Measurements from ENCODE around the gene MRPL40. TPM values are rescaled to one million over a fixed set of nuclear protein-coding genes. Genes with fewer than 3 reads are reported as not detected.
"Not testable (repeated sequence)": the region's sequence is repeated elsewhere in the genome, so short reads cannot be mapped to it uniquely, and the experiment has no call there.

Gene MRPL40
- total and polyA plus RNA-seq, 4 donors, result 17.0 to 61.4 (median 32.2) TPM

- peaks cover 0 to 12% (median 2%) of the 10 kb centered on the region in 4 donors for H3K36me3 ChIP-seq (ENCODE audit: control insufficient read depth in 4 of 4, insufficient read depth in 4 of 4, low read length in 4 of 4)
- H3K27me3 ChIP-seq (ENCODE audit: control insufficient read depth in 3 of 3, insufficient read depth in 3 of 3, low read length in 2 of 3), result no peaks in the 10 kb centered on the region
- H3K9me3 ChIP-seq (ENCODE audit: control insufficient read depth in 4 of 4, insufficient read depth in 3 of 4, low read length in 3 of 4), result no peaks in the 10 kb centered on the region
- H3K27ac ChIP-seq (ENCODE audit: low read depth in 1 of 2, low read length in 1 of 2), result peak overlapping the region in 1 of 2 donors; percentile 13
- H3K9ac ChIP-seq (ENCODE audit: insufficient read depth in 1 of 2, low read length in 2 of 2), result no peak overlapping the region
- no peak for TF ChIP-seq CTCF (IDR thresholded peaks at IDR 0.05; ENCODE audit: control extremely low read depth, extremely low read depth)
- 77 to 90% methylated on average over 7 of the region's 7 CpGs for WGBS, 2 donors
- DNase-seq, result no peak
- no peak for ATAC-seq (ENCODE audit: insufficient read depth, low FRiP score)
- peaks cover 3 to 14% (median 11%) of the 10 kb centered on the region in 5 donors for H3K4me1 ChIP-seq (ENCODE audit: control insufficient read depth in 5 of 5, insufficient read depth in 5 of 5, low read length in 5 of 5)
- H3K4me3 ChIP-seq, result no peak overlapping the region
Observed at GRCh38 chr22:19443544-19444211, 11.3 kb downstream of the MRPL40 start.

GRCh38 chr22:19445279-19445982, 13.1 kb downstream of the MRPL40 start:
- Histone ChIP-seq H3K4me1 (ENCODE audit: control insufficient read depth in 5 of 5, insufficient read depth in 5 of 5, low read length in 5 of 5) (peaks cover 3 to 19% (median 11%) of the 10 kb centered on the region in 5 donors), H3K36me3 (ENCODE audit: control insufficient read depth in 4 of 4, insufficient read depth in 4 of 4, low read length in 4 of 4) (peaks cover 2 to 12% (median 3%) of the 10 kb centered on the region in 4 donors)
- WGBS, 2 donors, result 91 to 94% methylated on average over 9 of the region's 9 CpGs
- not testable (repeated sequence) for ATAC-seq (ENCODE audit: insufficient read depth, low FRiP score); H3K9me3 ChIP-seq (ENCODE audit: control insufficient read depth in 4 of 4, insufficient read depth in 3 of 4, low read length in 3 of 4); H3K27ac ChIP-seq (ENCODE audit: low read depth in 1 of 2, low read length in 1 of 2); H3K4me3 ChIP-seq; DNase-seq; H3K27me3 ChIP-seq (ENCODE audit: control insufficient read depth in 3 of 3, insufficient read depth in 3 of 3, low read length in 2 of 3); H3K9ac ChIP-seq (ENCODE audit: insufficient read depth in 1 of 2, low read length in 2 of 2)

- 21 to 27% methylated on average over 22 of the region's 22 CpGs for WGBS, 2 donors
- ATAC-seq (ENCODE audit: insufficient read depth, low FRiP score), result no peak
- H3K27me3 ChIP-seq (ENCODE audit: control insufficient read depth in 3 of 3, insufficient read depth in 3 of 3, low read length in 2 of 3), result no peaks in the 10 kb centered on the region
- peaks cover 2 to 14% (median 3%) of the 10 kb centered on the region in 4 donors for H3K36me3 ChIP-seq (ENCODE audit: control insufficient read depth in 4 of 4, insufficient read depth in 4 of 4, low read length in 4 of 4)
- DNase-seq, result no peak
- peak overlapping the region; percentile 90 for H3K4me3 ChIP-seq
- no peaks in the 10 kb centered on the region for H3K9me3 ChIP-seq (ENCODE audit: control insufficient read depth in 4 of 4, insufficient read depth in 3 of 4, low read length in 3 of 4)
- no peak for TF ChIP-seq CTCF (IDR thresholded peaks at IDR 0.05; ENCODE audit: control extremely low read depth, extremely low read depth)
- H3K27ac ChIP-seq (ENCODE audit: low read depth in 1 of 2, low read length in 1 of 2), result peak overlapping the region; percentile 96 to 99
- peaks cover 3 to 19% (median 11%) of the 10 kb centered on the region in 5 donors for H3K4me1 ChIP-seq (ENCODE audit: control insufficient read depth in 5 of 5, insufficient read depth in 5 of 5, low read length in 5 of 5)
- H3K9ac ChIP-seq (ENCODE audit: insufficient read depth in 1 of 2, low read length in 2 of 2), result peak overlapping the region; percentile 54 to 77
Observed at GRCh38 chr22:19446603-19447329, 14.4 kb downstream of the MRPL40 start.
